Calu3 (cell line): ENCODE results near the gene RNF212. TPM values are rescaled to one million over a fixed set of nuclear protein-coding genes. Genes with fewer than 3 reads are reported as not detected.

Source experiments
- BruUV-seq: library from RNA; stranded (reverse); fragments of 400-500 nt; replicated peaks from 2 replicates; lab custom pipeline; 2021; lab: Mats Ljungman, UMichigan
- CTCF ChIA-PET: fragments of 300-600 bp; sonication (Branson Sonifier 250); formaldehyde crosslinking; loops from one replicate; lab custom pipeline; 2022; ENCODE audit warnings: antibody characterized with exemption; lab: Charles Lee
- DNase-seq: peaks from one replicate; pipeline ENCODE4 v3.0.0; 2022
- H3K27ac Mint-ChIP-seq: one replicate; pipeline ENCODE4 v1.8.0; 2022; ENCODE audit warnings: mixed read lengths; ENCODE audit not compliant: unreplicated experiment
- H3K27me3 Mint-ChIP-seq: one replicate; pipeline ENCODE4 v1.8.0; 2022; ENCODE audit warnings: mixed read lengths; ENCODE audit not compliant: unreplicated experiment
- H3K36me3 Mint-ChIP-seq: one replicate; pipeline ENCODE4 v1.8.0; 2022; ENCODE audit warnings: mild to moderate bottlenecking, moderate library complexity, mixed read lengths; ENCODE audit not compliant: insufficient read depth, unreplicated experiment
- H3K4me1 Mint-ChIP-seq: one replicate; pipeline ENCODE4 v1.8.0; 2022; ENCODE audit warnings: mild to moderate bottlenecking, low read depth, mixed read lengths; ENCODE audit not compliant: unreplicated experiment
- H3K4me3 Mint-ChIP-seq: one replicate; pipeline ENCODE4 v1.8.0; 2022; ENCODE audit warnings: mild to moderate bottlenecking, low read depth, moderate library complexity, mixed read lengths; ENCODE audit not compliant: unreplicated experiment
- H3K9me3 Mint-ChIP-seq: one replicate; pipeline ENCODE4 v1.8.0; 2022; ENCODE audit warnings: low read depth, mixed read lengths; ENCODE audit not compliant: unreplicated experiment
- intact Hi-C: fragments of 100-400 bp; cut with micrococcal nuclease; formaldehyde crosslinking; loops from one replicate; pipeline ENCODE4 v1.10.0; 2022; ENCODE audit not compliant: unreplicated experiment
- total RNA-seq: library from RNA; stranded (reverse); gene quantifications from 2 replicates; pipeline ENCODE4 v1.2.3, GENCODE V29; 2022
- TF ChIP-seq, protein P1 (sequence below): fragments of 200-600 bp; IDR thresholded peaks from one replicate; pipeline ENCODE4 v1.8.0; 2022; ENCODE audit warnings: antibody characterized with exemption; ENCODE audit not compliant: unreplicated experiment

The RNF212 gene
- total RNA-seq, 1 experiment from 2014 or later = not detected

- peaks cover 26% of the 10 kb centered on the region for H3K4me1 Mint-ChIP-seq
- no peak for DNase-seq
- CTCF ChIA-PET = interaction anchor here (0.6 to 1.4 kb wide), 2 partner anchors 16 to 33 kb away, joined by 3 read pairs; no protein-coding TSS in a partner anchor
- BruUV-seq = no TSS peak
- peaks cover 12% of the 10 kb centered on the region for H3K36me3 Mint-ChIP-seq
- intact Hi-C loops = no loop called here
- TF ChIP-seq, protein P1, sequence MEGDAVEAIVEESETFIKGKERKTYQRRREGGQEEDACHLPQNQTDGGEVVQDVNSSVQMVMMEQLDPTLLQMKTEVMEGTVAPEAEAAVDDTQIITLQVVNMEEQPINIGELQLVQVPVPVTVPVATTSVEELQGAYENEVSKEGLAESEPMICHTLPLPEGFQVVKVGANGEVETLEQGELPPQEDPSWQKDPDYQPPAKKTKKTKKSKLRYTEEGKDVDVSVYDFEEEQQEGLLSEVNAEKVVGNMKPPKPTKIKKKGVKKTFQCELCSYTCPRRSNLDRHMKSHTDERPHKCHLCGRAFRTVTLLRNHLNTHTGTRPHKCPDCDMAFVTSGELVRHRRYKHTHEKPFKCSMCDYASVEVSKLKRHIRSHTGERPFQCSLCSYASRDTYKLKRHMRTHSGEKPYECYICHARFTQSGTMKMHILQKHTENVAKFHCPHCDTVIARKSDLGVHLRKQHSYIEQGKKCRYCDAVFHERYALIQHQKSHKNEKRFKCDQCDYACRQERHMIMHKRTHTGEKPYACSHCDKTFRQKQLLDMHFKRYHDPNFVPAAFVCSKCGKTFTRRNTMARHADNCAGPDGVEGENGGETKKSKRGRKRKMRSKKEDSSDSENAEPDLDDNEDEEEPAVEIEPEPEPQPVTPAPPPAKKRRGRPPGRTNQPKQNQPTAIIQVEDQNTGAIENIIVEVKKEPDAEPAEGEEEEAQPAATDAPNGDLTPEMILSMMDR = no peak
- peak overlapping the region; percentile 67 for H3K27ac Mint-ChIP-seq
- H3K4me3 Mint-ChIP-seq = peak overlapping the region; percentile 39
- no peaks in the 10 kb centered on the region for H3K27me3 Mint-ChIP-seq
- H3K9me3 Mint-ChIP-seq = no peaks in the 10 kb centered on the region
Observed at GRCh38 chr4:1043162-1043561, 70.2 kb downstream of the RNF212 start.

DNA sequence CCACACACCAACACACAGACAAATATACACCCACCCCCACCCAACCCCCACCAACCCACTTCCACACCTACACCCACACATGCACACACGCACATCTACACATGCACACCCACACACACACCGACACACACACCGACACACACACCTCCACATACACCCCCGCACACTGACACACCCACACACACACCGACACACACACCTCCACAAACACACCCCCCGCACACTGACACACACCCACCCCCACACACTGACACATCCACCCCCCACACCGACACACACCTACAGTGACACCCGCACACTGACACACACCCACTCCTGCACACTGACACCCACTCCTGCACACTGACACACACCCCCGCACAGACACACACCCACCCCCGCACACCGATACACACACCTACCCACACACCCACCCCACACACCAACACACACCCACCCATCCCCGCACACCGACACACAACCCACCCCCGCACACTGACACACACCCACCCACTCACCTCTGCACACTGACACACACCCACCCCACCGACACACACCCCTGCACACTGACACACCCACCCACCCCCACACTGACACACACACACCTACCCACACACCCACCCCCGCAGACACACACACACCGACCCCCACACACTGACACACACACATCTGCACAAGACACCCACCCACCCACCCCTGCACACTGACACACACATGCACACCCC lies 70.9 kb downstream of the RNF212 start:
- BruUV-seq = no TSS peak
- intact Hi-C loops = no loop called here
- Mint-ChIP-seq H3K9me3 (no peaks in the 10 kb centered on the region), H3K4me3 (no peak overlapping the region), H3K27me3 (no peaks in the 10 kb centered on the region), H3K36me3 (peaks cover 12% of the 10 kb centered on the region), H3K4me1 (peaks cover 26% of the 10 kb centered on the region), H3K27ac (no peak overlapping the region)
- TF ChIP-seq, protein P1 = no peak
- DNase-seq = no peak
- CTCF ChIA-PET = no interaction called here

DNA sequence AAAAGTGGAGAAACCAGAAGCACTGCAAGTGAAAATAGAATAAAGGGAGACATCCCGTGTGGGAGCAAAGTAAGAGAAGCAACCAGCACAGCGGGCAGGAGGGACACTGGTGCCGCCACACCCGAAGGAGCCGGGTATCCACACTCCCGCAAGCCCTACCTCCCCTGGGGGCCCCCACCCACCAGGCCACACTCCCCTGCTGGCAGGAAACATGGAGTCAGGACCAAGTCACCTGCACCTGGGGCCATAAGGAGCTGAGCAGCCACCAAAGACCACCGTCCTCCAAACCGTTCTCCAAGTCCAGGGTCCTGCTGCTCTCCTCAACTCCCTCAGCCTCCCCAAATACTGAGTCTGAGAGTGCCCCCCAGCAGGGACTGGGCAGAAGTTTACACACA lies 71.4 kb downstream of the RNF212 start:
- BruUV-seq = no TSS peak
- H3K27ac Mint-ChIP-seq = no peak overlapping the region
- CTCF ChIA-PET = no interaction called here
- no peaks in the 10 kb centered on the region for H3K9me3 Mint-ChIP-seq
- H3K36me3 Mint-ChIP-seq = peaks cover 12% of the 10 kb centered on the region
- no peak for DNase-seq
- H3K27me3 Mint-ChIP-seq = no peaks in the 10 kb centered on the region
- peak overlapping the region; percentile 26 for H3K4me3 Mint-ChIP-seq
- H3K4me1 Mint-ChIP-seq = peaks cover 26% of the 10 kb centered on the region
- intact Hi-C loops = no loop called here
- TF ChIP-seq, protein P1 = no peak

DNA sequence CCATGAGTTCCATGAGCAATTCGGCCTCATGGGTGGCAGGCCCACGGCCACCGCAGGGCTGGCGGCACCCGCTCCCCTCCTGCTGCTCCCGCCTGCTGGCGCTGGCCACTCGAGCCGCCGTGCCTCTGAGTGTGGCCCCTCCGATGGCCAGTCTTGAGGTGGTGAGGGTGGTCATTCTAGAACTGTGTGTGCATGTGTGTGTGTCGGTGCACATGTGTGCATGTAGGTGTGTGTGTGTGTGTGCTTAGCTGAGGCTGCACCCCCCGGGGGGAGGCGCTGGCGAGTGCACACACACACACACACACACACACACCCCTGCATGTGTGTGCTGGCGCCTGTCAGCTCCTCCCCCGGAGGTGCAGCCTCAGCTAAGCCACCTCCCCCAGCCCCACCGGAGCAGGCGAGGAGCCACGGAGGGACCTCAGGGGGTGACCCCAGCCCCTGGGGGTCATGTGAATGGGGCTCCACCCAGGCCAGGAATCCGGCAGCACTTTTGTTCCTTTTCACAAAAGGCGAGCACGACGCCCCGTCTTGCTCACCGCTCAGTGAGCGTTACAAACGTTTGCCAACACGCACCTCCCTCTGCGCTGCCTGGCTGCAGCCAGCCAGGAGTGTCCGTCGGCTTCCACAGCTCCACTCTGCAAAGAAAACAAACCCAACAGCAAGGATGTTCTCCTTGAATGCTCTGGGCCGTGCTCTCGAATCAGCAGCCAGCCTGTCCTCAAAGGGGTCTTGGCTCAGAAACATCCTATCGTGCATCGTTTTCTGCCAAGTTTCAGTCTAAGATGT lies 72.0 kb downstream of the RNF212 start:
- BruUV-seq = no TSS peak
- H3K27me3 Mint-ChIP-seq = no peaks in the 10 kb centered on the region
- intact Hi-C loops = no loop called here
- peak; percentile 37 for DNase-seq
- CTCF ChIA-PET = interaction anchor here (0.6 kb wide), 1 partner anchor 12 kb away, joined by 3 read pairs; no protein-coding TSS in a partner anchor
- H3K4me1 Mint-ChIP-seq = peaks cover 26% of the 10 kb centered on the region
- no peaks in the 10 kb centered on the region for H3K9me3 Mint-ChIP-seq
- H3K36me3 Mint-ChIP-seq = peaks cover 12% of the 10 kb centered on the region
- H3K27ac Mint-ChIP-seq = no peak overlapping the region
- TF ChIP-seq, protein P1 = no peak
- peak overlapping the region; percentile 26 for H3K4me3 Mint-ChIP-seq
